HEK293 (cell line): ENCODE results near the gene ZNF821.

Source experiments
- CTCF ChIA-PET: fragments of 350-600 bp; formaldehyde crosslinking; extraction: SDS; loops from one replicate; lab custom pipeline; 2021; ENCODE audit warnings: antibody characterized with exemption; lab: Yijun Ruan, JAX
- POLR2A ChIA-PET: fragments of 300-600 bp; formaldehyde crosslinking; extraction: SDS; loops from one replicate; lab custom pipeline; 2020; ENCODE audit warnings: antibody characterized with exemption, inconsistent platforms; lab: Yijun Ruan, JAX
- H3K27ac ChIP-seq: fragments of 200-500 bp; sonication (Bioruptor generic); 2 replicates; pipeline ENCODE4 v1.5.1; 2014; ENCODE audit warnings: low read depth, low read length, control low read depth, inconsistent platforms; ENCODE audit errors: extremely low read depth
- H3K36me3 ChIP-seq, 2 experiments: fragments of 200-500 bp in 1 of 2; sonication (Bioruptor generic) in 1 of 2; 1 replicate in 1 of 2; 2 replicates in 1 of 2; pipeline ENCODE4 v1.5.1; 2014 to 2017; ENCODE audit warnings: inconsistent platforms in 2 of 2, low read length in 2 of 2; ENCODE audit not compliant: control insufficient read depth in 2 of 2, insufficient read depth in 1 of 2
- H3K4me1 ChIP-seq: fragments of 200-500 bp; sonication (Bioruptor generic); 2 replicates; pipeline ENCODE4 v1.5.1; 2014; ENCODE audit warnings: mild to moderate bottlenecking, low read length, inconsistent platforms; ENCODE audit not compliant: control insufficient read depth, insufficient read depth
- H3K4me3 ChIP-seq: 2 replicates; pipeline ENCODE4 v1.5.1; 2011; ENCODE audit warnings: low read depth, mild to moderate bottlenecking, control low read depth, low read length, moderate library complexity
- H3K9me3 ChIP-seq: fragments of 200-500 bp; sonication (Bioruptor generic); 2 replicates; pipeline ENCODE4 v1.5.1; 2014; ENCODE audit warnings: low read depth, low read length, inconsistent platforms; ENCODE audit not compliant: control insufficient read depth, insufficient read depth
- GLI2 ChIP-seq: fragments of 450-650 bp; formaldehyde crosslinking; IDR thresholded peaks from 2 replicates; pipeline ENCODE4; 2017; ENCODE audit warnings: missing biosample characterization, missing genetic modification characterization, low read depth, borderline replicate concordance
- GLI4 ChIP-seq: fragments of 450-650 bp; formaldehyde crosslinking; IDR thresholded peaks from 2 replicates; pipeline ENCODE4 v1.5.1; 2016; ENCODE audit warnings: missing biosample characterization, missing genetic modification characterization
- HOXC10 ChIP-seq: sonication (generic); formaldehyde crosslinking; IDR thresholded peaks from 2 replicates; pipeline ENCODE4 v1.8.1; 2023; ENCODE audit warnings: mild to moderate bottlenecking, missing genetic modification reagents
- KLF1 ChIP-seq: fragments of 450-650 bp; formaldehyde crosslinking; IDR thresholded peaks from 2 replicates; pipeline ENCODE4 v1.5.1; 2016; ENCODE audit warnings: missing biosample characterization, missing genetic modification characterization
- KLF9 ChIP-seq: fragments of 450-650 bp; formaldehyde crosslinking; IDR thresholded peaks from 2 replicates; pipeline ENCODE4 v1.5.1; 2016; ENCODE audit warnings: missing biosample characterization, missing genetic modification characterization, low read depth
- PRDM1 ChIP-seq: fragments of 450-650 bp; formaldehyde crosslinking; IDR thresholded peaks from 2 replicates; pipeline ENCODE4; 2016; ENCODE audit warnings: missing biosample characterization, missing genetic modification characterization
- RBAK ChIP-seq: fragments of 450-650 bp; formaldehyde crosslinking; IDR thresholded peaks from 2 replicates; pipeline ENCODE4 v1.5.1; 2016; ENCODE audit warnings: missing biosample characterization, missing genetic modification characterization
- SP2 ChIP-seq: fragments of 450-650 bp; formaldehyde crosslinking; IDR thresholded peaks from 2 replicates; pipeline ENCODE4 v1.5.1; 2016; ENCODE audit warnings: missing biosample characterization, missing genetic modification characterization
- ZBTB17 ChIP-seq: fragments of 450-650 bp; formaldehyde crosslinking; IDR thresholded peaks from 2 replicates; pipeline ENCODE4 v1.5.1; 2016; ENCODE audit warnings: missing biosample characterization, missing genetic modification characterization
- ZFP37 ChIP-seq: fragments of 450-650 bp; formaldehyde crosslinking; IDR thresholded peaks from 2 replicates; pipeline ENCODE4 v1.5.1; 2016; ENCODE audit warnings: missing biosample characterization, missing genetic modification characterization
- ZNF146 ChIP-seq: fragments of 450-650 bp; formaldehyde crosslinking; IDR thresholded peaks from 2 replicates; pipeline ENCODE4 v1.5.1; 2016; ENCODE audit warnings: missing biosample characterization, missing genetic modification characterization
- ZNF148 ChIP-seq: fragments of 450-650 bp; formaldehyde crosslinking; IDR thresholded peaks from 2 replicates; pipeline ENCODE4 v1.5.0; 2017; ENCODE audit warnings: missing biosample characterization, missing genetic modification characterization, borderline replicate concordance
- ZNF174 ChIP-seq: fragments of 450-650 bp; formaldehyde crosslinking; IDR thresholded peaks from 2 replicates; pipeline ENCODE4 v1.5.0; 2017; ENCODE audit warnings: missing biosample characterization, mild to moderate bottlenecking, missing genetic modification characterization
- ZNF394 ChIP-seq: fragments of 450-650 bp; formaldehyde crosslinking; IDR thresholded peaks from 2 replicates; pipeline ENCODE4 v1.5.1; 2016; ENCODE audit warnings: missing biosample characterization, missing genetic modification characterization, mild to moderate bottlenecking, moderate library complexity, borderline replicate concordance
- ZNF404 ChIP-seq: fragments of 450-650 bp; formaldehyde crosslinking; IDR thresholded peaks from 2 replicates; pipeline ENCODE4 v1.5.1; 2017; ENCODE audit warnings: missing biosample characterization, missing genetic modification characterization
- ZNF549 ChIP-seq: fragments of 450-650 bp; IDR thresholded peaks from 2 replicates; pipeline ENCODE4 v1.5.1; 2018; ENCODE audit warnings: missing biosample characterization, missing genetic modification characterization, mild to moderate bottlenecking, inconsistent platforms, moderate library complexity
- ZNF558 ChIP-seq: fragments of 450-650 bp; formaldehyde crosslinking; IDR thresholded peaks from 2 replicates; pipeline ENCODE4 v1.5.1; 2016; ENCODE audit warnings: missing biosample characterization, missing genetic modification characterization
- ZNF600 ChIP-seq: fragments of 450-650 bp; formaldehyde crosslinking; IDR thresholded peaks from 2 replicates; pipeline ENCODE4 v1.5.1; 2016; ENCODE audit warnings: missing biosample characterization, missing genetic modification characterization
- ZNF610 ChIP-seq: fragments of 450-650 bp; formaldehyde crosslinking; IDR thresholded peaks from 2 replicates; pipeline ENCODE4 v1.5.1; 2016; ENCODE audit warnings: missing biosample characterization, missing genetic modification characterization, borderline replicate concordance
- ZNF660 ChIP-seq: fragments of 450-650 bp; IDR thresholded peaks from 2 replicates; pipeline ENCODE4 v1.5.1; 2018; ENCODE audit warnings: missing biosample characterization, mild to moderate bottlenecking, missing genetic modification characterization
- ZNF707 ChIP-seq: fragments of 450-650 bp; formaldehyde crosslinking; IDR thresholded peaks from 2 replicates; pipeline ENCODE4 v1.5.1; 2016; ENCODE audit warnings: missing biosample characterization, missing genetic modification characterization
- TF ChIP-seq, protein P1 (sequence below): fragments of 450-650 bp; formaldehyde crosslinking; IDR thresholded peaks from 2 replicates; pipeline ENCODE4 v1.5.1; 2017; ENCODE audit warnings: missing biosample characterization, missing genetic modification characterization
- TF ChIP-seq, protein P2 (sequence below): fragments of 450-650 bp; formaldehyde crosslinking; IDR thresholded peaks from 2 replicates; pipeline ENCODE4 v1.5.1; 2017; ENCODE audit warnings: missing biosample characterization, missing genetic modification characterization
- TF ChIP-seq, protein P3 (sequence below): fragments of 450-650 bp; formaldehyde crosslinking; IDR thresholded peaks from 2 replicates; pipeline ENCODE4 v1.5.1; 2017; ENCODE audit warnings: missing biosample characterization, missing genetic modification characterization

Gene ZNF821

DNA sequence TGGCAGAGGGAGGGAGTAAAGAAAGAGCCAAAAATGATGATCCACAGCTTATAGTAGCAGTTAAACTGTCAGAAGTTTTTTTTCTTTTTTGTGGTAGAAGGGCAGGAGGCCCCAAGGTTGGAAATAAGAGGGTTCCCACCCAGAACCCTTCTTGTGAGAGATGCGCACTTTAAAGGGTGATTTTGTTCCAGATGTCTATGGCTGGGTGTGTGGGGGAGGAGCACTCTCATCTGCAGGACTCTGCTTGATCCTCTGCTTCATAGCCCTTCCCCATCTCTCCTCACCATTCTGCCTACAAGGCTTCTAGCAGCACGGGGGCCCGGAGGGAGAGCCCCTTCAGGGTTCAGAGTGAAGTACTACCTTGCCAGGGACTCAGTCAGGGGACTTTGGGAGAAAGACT is 31.8 kb downstream of the ZNF821 start:
- ChIA-PET CTCF (no interaction called here), POLR2A (interaction anchor here (1.3 kb wide), 1 partner anchor 43 kb away, joined by 4 read pairs; the partner anchor contains the start of gene AP1G1)
- Histone ChIP-seq H3K4me1 (peaks cover 4% of the 10 kb centered on the region; the same call in 1 of the 2 replicates), H3K36me3 (peaks cover 10 to 79% of the 10 kb centered on the region in 2 experiments; a peak in 2 of 3 replicates), H3K4me3 (no peak overlapping the region), H3K9me3 (no peaks in the 10 kb centered on the region), H3K27ac (no peak overlapping the region)
- TF ChIP-seq ZNF148 (tag by site-specific recombination) (no peak), GLI2 (tag by site-specific recombination) (no peak), ZNF610 (no peak), ZNF146 (tag by site-specific recombination) (no peak)

GRCh38 chr16:71851746-71852145 is 32.2 kb downstream of the ZNF821 start:
- Histone ChIP-seq H3K27ac (no peak overlapping the region), H3K36me3 (peaks cover 10 to 79% of the 10 kb centered on the region in 2 experiments; a peak in 2 of 3 replicates), H3K4me1 (peaks cover 8% of the 10 kb centered on the region; the same call in 1 of the 2 replicates), H3K9me3 (no peaks in the 10 kb centered on the region), H3K4me3 (no peak overlapping the region)
- ChIA-PET CTCF (no interaction called here), POLR2A (interaction anchor here (1.3 kb wide), 1 partner anchor 43 kb away, joined by 4 read pairs; the partner anchor contains the start of gene AP1G1)
- TF ChIP-seq RBAK (tag by site-specific recombination) (no peak), PRDM1 (tag by site-specific recombination) (0 out of 2 replicates have a peak, but pooled peaks have one; percentile 26), ZNF549 (tag by site-specific recombination) (no peak), ZNF707 (tag by site-specific recombination) (no peak), GLI4 (tag by site-specific recombination) (no peak)
- TF ChIP-seq, protein P1, sequence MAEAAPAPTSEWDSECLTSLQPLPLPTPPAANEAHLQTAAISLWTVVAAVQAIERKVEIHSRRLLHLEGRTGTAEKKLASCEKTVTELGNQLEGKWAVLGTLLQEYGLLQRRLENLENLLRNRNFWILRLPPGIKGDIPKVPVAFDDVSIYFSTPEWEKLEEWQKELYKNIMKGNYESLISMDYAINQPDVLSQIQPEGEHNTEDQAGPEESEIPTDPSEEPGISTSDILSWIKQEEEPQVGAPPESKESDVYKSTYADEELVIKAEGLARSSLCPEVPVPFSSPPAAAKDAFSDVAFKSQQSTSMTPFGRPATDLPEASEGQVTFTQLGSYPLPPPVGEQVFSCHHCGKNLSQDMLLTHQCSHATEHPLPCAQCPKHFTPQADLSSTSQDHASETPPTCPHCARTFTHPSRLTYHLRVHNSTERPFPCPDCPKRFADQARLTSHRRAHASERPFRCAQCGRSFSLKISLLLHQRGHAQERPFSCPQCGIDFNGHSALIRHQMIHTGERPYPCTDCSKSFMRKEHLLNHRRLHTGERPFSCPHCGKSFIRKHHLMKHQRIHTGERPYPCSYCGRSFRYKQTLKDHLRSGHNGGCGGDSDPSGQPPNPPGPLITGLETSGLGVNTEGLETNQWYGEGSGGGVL (tag by site-specific recombination): no peak
- TF ChIP-seq, protein P2, sequence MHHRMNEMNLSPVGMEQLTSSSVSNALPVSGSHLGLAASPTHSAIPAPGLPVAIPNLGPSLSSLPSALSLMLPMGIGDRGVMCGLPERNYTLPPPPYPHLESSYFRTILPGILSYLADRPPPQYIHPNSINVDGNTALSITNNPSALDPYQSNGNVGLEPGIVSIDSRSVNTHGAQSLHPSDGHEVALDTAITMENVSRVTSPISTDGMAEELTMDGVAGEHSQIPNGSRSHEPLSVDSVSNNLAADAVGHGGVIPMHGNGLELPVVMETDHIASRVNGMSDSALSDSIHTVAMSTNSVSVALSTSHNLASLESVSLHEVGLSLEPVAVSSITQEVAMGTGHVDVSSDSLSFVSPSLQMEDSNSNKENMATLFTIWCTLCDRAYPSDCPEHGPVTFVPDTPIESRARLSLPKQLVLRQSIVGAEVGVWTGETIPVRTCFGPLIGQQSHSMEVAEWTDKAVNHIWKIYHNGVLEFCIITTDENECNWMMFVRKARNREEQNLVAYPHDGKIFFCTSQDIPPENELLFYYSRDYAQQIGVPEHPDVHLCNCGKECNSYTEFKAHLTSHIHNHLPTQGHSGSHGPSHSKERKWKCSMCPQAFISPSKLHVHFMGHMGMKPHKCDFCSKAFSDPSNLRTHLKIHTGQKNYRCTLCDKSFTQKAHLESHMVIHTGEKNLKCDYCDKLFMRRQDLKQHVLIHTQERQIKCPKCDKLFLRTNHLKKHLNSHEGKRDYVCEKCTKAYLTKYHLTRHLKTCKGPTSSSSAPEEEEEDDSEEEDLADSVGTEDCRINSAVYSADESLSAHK (tag by site-specific recombination): no peak

DNA sequence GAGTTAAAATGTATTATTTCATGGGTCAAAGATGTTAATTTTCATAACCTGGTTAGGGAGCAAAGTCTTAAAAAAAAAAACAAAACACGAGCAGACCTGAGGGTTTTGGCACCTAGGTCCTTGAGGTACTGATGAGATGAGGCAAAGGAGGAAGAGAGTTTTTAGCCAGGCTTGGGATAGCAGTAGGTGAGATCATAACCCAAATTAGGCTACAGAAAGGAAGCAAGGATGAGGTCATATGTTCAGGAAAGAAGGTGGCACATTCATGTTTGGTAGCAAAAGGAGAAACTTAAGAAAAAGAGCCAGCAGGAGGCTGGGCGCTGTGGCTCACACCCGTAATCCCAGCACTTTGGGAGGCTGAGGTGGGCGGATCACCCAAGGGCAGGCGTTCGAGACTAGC is 35.4 kb downstream of the ZNF821 start:
- H3K27ac ChIP-seq: no peak overlapping the region
- H3K9me3 ChIP-seq: no peaks in the 10 kb centered on the region
- H3K4me1 ChIP-seq: peaks cover 9% of the 10 kb centered on the region; the same call in 1 of the 2 replicates
- POLR2A ChIA-PET: interaction anchor here (0.7 to 0.8 kb wide), 2 partner anchors 56 to 139 kb away, joined by 4 to 5 read pairs; no protein-coding TSS in a partner anchor
- H3K4me3 ChIP-seq: no peak overlapping the region
- CTCF ChIA-PET: interaction anchor here (3.0 kb wide), 1 partner anchor 34 kb away, joined by 10 read pairs; no protein-coding TSS in a partner anchor
- H3K36me3 ChIP-seq: peaks cover 10 to 58% of the 10 kb centered on the region in 2 experiments; a peak in 2 of 3 replicates
- peak; percentile 75 for TF ChIP-seq ZNF600
- no peak for TF ChIP-seq ZNF558
- no peak for TF ChIP-seq ZNF404 (tag by site-specific recombination)
- TF ChIP-seq ZFP37 (tag by site-specific recombination): 0 out of 2 replicates have a peak, but pooled peaks have one; percentile 56
- 0 out of 2 replicates have a peak, but pooled peaks have one; percentile 10 for TF ChIP-seq KLF9
- peak; percentile 34; the same call in 1 of the 2 replicates for TF ChIP-seq KLF1 (tag by site-specific recombination)
- peak; percentile 46; the same call in 1 of the 2 replicates for TF ChIP-seq ZNF660 (tag by site-specific recombination)
- TF ChIP-seq ZNF394 (tag by site-specific recombination): peak; percentile 63; the same call in 1 of the 2 replicates
- no peak for TF ChIP-seq ZNF174 (tag by site-specific recombination)
- TF ChIP-seq ZBTB17 (tag by site-specific recombination): 0 out of 2 replicates have a peak, but pooled peaks have one; percentile 21
- TF ChIP-seq SP2 (tag by site-specific recombination): peak; percentile 23
- no peak for TF ChIP-seq HOXC10 (CRISPR knock-in tag)
- TF ChIP-seq, protein P3, sequence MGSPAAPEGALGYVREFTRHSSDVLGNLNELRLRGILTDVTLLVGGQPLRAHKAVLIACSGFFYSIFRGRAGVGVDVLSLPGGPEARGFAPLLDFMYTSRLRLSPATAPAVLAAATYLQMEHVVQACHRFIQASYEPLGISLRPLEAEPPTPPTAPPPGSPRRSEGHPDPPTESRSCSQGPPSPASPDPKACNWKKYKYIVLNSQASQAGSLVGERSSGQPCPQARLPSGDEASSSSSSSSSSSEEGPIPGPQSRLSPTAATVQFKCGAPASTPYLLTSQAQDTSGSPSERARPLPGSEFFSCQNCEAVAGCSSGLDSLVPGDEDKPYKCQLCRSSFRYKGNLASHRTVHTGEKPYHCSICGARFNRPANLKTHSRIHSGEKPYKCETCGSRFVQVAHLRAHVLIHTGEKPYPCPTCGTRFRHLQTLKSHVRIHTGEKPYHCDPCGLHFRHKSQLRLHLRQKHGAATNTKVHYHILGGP (tag by site-specific recombination): no peak
